Stimulated activated CD8-positive, alpha-beta memory T cell treated with anti-CD3 and anti-CD28 coated beads, Interleukin-4, amount 100 ng/mL, for 48 hours (primary cell): ENCODE data around the gene RAI14.

Source experiments
- DNase-seq: peaks from one replicate; pipeline ENCODE4 v3.0.0-alpha.2; 2020

RAI14 gene

GRCh38 chr5:34680896-34681295 is 24.8 kb downstream of the RAI14 start:
- DNase-seq, result no peak

DNA sequence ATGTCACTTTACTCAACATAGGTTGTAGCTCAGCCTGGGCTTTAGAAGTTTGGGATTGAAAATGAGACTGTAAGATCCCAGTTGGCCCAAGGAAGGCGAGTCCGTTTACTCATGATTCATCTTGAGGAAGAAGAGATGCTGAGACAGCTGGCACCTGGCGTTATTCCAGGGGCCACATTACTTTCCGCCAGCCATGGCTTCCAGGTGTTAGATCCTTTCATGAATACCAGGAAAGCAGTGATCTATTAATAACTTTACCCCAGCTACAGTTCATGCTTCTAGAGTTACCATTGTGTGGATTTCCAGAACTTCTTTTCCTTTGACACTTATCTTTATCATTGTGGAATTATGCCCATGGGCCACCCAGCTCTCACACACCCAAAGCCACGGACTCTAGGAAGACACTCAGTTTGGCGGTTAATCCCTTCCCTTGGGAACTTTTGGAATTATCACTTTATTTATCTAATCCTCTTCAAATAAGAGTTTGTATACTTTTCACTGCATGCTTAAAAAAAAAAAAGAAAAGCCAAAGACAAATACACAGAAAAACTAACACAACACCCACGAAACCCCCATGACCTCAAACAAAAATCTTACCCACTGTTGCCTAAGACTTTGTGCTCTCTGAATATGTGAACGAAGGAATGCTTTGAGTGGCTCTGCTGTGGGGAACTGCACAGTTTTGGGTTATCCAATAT is 26.9 kb downstream of the RAI14 start:
- DNase-seq, result no peak

- DNase-seq, result no peak
Measured at GRCh38 chr5:34684281-34684979, 28.3 kb downstream of the RAI14 start.

- DNase-seq, result no peak
Measured at GRCh38 chr5:34684980-34685352, 28.8 kb downstream of the RAI14 start.

- DNase-seq, result no peak
Measured at GRCh38 chr5:34685485-34686165, 29.5 kb downstream of the RAI14 start.

DNA sequence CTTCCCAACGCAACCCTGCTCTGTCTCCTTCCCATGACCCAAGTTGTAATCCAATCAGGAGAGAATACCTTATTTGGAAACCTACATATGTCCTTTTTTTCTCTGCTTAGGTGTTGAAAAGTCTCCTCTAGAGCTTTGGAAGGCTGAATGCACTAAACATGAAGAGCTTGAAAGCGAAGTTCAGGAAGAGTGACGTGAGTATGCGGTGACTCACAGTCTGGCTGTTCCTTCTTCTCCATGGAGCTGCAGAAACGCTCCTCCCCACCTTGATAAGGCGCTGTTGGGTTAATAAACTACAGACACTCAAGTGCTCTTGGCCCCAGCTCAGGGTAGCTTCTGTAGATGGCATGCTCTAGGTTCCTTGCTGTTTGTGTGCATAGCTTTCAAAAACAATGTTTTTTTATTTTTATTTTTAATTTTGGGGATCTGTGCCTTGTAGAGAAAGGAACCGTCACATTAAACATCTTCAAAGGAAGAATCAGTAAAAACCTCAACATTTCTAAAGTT is 30.7 kb downstream of the RAI14 start:
- no peak for DNase-seq

GRCh38 chr5:34687269-34688011 is 31.3 kb downstream of the RAI14 start:
- DNase-seq, result no peak

DNA sequence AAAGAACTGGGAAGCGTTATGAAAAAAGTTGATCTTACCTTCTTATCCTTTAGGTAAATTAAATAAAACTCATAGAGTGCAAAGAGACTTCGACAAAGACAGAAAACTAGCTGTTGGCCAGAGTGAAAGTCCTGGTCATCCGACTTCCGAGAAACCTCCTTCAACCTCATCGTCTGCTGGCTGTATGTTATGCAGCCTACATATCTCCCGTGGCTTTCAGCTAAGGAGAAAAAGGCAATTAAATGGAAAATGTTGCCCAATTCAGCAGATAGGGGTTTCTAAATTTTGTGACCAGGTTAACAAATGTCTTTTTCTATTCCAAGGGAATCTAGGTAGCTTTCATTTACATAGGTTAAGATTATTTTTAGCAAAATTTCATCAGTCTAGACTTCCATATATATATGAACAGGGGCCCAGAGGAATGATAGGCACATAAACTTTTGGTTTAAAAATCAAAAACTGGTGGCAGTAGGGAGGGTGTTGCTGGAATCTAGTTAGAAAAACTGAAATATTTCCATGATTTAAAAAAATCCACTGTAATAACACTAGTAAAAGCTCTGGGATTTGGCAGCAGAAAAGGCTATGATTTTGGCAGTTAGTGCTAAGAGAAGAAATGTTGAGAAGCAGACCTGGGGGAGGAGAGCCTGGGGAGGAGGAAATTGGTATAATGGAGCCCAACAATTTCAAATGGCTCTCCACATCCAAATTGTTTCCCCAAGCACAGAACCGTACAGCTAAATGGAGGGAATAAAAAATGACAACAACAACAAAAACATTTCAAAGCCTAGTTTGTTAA is 32.1 kb downstream of the RAI14 start:
- DNase-seq, result no peak

GRCh38 chr5:34690301-34690700 is 34.2 kb downstream of the RAI14 start:
- DNase-seq, result no peak

GRCh38 chr5:34690898-34691297 is 34.8 kb downstream of the RAI14 start:
- no peak for DNase-seq

- DNase-seq, result no peak
Measured at GRCh38 chr5:34691326-34691725, 35.2 kb downstream of the RAI14 start.

DNA sequence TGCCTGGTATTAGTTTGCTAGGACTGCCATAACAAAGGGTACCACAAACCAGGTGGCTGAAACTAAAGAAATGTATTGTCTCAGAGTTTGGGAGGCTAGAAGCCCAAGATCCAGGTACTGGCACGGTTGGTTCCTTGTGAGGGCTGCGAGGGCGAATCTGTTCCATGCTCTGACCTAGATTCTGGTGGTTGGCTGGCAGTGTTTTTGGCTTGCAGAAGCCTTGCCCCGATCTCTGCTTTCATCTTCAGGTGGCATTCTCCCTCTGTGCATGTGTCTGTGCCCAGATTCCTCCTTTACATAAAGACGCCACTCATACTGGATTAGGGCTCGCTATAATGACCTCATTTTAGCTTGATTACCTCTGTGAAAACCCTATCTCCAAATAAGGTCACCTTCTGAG is 36.7 kb downstream of the RAI14 start:
- DNase-seq, result no peak

- no peak for DNase-seq
Measured at GRCh38 chr5:34694012-34694411, 37.9 kb downstream of the RAI14 start.

- DNase-seq, result no peak
Measured at GRCh38 chr5:34694685-34695084, 38.6 kb downstream of the RAI14 start.

- DNase-seq, result no peak
Measured at GRCh38 chr5:34695275-34696027, 39.3 kb downstream of the RAI14 start.

DNA sequence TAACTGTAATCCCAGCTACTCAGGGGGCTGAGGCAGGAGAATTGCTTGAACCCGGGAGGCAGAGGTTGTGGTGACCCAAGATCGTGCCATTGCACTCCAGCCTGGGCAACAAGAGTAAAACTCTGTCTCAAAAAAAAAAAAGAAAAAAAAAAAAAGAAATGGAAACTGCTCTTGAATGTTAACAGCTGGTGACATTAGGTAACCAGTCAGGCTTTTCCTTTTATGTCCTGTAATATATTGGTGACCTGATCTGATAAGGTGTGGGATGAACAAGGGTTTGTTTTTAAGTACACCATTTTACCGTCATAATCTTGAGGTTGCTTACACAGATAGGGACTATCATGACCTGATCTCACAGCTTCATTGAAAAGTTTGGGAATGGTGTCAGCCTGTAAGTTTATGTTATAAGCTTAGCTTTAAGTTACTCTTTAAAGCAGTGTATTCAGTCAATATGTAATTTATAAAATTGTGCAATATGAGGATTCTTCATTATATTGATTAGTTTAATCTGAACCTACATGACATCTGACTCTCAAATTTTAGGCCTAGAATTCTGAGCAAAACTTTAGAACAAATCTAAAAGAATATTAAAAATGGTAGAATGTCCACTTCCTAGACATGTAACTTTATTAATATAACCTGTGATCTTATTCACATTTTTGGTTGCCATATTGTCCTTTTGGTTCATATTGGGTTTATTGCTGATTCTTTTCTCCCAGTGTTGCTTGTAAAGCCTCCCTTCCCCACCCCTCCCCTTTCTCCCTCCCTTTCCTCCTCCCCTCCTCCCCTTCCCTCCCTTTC is 41.4 kb downstream of the RAI14 start:
- DNase-seq, result no peak

GRCh38 chr5:34698109-34698419 is 41.9 kb downstream of the RAI14 start:
- DNase-seq, result no peak

GRCh38 chr5:34698754-34699153 is 42.6 kb downstream of the RAI14 start:
- DNase-seq, result no peak

DNA sequence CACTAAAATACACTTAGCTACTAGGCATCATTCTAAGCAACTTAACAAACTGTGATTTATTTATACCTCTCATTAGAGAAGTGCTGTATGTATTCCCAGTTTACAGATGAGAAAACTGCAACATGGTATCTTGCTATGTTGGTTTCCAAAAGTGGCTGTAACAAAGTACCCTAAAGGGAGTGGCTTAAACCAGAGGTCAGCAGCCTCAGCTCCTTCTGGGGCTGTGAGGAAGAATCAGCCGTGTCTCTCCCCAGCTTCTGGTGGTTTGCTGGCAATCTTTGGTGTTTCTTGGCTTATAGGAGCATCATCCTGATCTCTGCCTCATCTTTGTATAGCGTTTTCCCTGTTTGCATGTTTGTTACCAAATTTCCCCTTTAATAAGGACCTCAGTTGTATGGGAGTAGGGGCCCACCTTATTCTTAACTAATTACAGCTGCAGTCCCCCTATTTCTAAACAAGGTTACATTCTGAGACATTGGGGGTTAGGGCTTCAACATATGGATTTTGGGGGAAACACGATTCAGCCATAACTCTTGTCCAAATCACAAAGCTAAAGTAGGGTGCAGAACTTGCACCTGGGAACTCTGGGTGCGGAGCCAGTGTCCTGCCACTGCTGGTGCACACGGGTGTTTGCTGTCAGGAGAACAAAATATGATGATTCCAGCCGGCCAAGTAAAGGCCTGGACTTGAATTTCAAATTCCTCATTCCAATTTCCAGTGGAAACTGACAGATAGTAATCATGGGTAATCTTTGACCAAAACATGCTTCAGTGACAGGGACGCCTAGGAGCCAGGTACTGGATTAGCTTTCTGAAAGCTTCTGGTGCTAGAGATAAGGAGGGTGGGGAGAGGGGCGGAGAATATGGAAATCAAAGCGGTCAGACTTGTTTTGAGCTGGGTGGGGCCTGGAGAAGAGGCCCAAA is 43.3 kb downstream of the RAI14 start:
- DNase-seq, result no peak

DNA sequence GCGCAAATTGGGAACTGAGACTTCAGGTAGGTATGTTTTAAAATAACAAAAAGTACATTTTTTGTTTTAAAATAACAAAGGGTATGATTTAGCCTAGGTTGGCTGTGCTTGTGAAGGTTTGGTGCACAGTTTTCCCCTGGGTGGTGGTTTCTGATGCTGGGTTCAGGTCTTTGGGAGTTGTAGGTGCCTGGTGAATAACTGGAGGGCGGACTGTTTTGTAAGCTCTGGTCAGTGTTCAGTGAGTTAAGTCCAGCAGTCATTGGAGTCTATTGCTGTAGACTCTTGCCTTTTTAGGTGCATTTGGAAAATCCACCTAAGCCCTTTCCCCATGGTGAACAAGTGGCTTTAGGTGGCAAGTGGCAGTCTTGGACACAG is 43.9 kb downstream of the RAI14 start:
- no peak for DNase-seq
